HG02981 (cell line): Measurements from ENCODE around the gene SAP30BP.

Experiments
- ATAC-seq: cut with Tn5 transposase; IDR thresholded peaks from one replicate; pipeline ENCODE4 v1.9.1; 2021; ENCODE audit warnings: mild to moderate bottlenecking, moderate library complexity; ENCODE audit not compliant: unreplicated experiment

Gene SAP30BP

GRCh38 chr17:75646638-75646992 is 20.5 kb upstream of the SAP30BP start:
- no peak for ATAC-seq

DNA sequence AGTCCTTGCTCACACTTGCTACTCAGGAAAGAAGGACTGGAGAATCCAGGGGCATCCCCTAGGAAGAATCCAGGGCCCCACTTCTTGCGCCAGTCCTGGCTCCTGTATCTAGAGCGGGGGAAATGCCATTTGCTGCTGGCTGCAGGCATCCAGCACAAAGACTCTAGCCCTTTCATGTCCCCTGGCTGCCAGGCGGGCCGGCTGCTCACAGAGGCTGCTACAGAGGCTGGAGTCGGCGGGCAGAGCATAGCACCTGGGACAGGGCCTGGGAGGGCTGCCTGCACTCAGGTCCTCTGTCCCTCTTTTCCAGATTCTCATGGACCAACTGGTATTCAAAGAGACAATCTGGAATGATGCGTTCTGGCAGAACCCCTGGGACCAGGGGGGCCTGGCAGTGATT is 20.1 kb upstream of the SAP30BP start:
- ATAC-seq, result no peak

- no peak for ATAC-seq
Observed at GRCh38 chr17:75647921-75648320, 19.2 kb upstream of the SAP30BP start.

GRCh38 chr17:75649687-75650086 is 17.5 kb upstream of the SAP30BP start:
- ATAC-seq, result no peak

DNA sequence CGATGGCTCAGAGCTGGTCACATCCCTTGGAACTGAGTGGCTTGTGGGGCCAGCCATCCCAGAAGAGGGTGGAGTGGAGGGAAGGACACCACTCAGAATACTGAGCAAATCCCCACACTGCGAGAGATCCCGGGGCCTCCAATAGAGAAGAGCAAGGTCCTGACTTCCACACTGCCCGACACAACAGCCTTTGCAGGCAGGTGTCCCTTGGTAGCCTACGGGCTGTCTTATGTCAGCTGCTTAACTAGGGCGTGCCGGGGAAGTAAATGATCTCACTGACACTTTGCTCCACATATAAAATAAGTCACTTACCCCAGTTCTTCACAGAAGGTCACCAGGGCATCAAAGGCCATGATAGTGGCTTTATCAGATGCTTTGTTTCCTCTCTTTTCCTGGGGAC is 16.3 kb upstream of the SAP30BP start:
- ATAC-seq, result no peak

- no peak for ATAC-seq
Observed at GRCh38 chr17:75652341-75652740, 14.8 kb upstream of the SAP30BP start.

- ATAC-seq, result no peak
Observed at GRCh38 chr17:75652934-75653549, 14.1 kb upstream of the SAP30BP start.

DNA sequence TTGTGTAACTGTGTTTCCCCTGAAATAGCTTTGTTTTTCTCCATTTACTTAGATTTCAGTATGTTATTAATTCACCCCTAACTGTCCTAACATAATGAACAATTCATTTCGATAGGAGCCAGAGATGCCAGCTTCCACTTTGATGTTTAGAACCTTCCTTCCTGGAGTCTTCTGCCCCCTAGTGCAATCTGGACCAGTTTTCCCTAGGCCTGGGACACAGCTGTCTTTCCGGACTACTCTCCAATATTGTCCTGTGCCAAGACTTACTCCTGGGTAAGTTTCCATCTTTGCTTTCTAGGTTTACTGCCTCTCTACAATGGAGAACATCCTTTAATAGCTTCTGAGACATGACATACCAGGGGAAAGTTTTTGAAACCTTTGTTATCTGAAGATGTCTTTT is 13.0 kb upstream of the SAP30BP start:
- no peak for ATAC-seq

DNA sequence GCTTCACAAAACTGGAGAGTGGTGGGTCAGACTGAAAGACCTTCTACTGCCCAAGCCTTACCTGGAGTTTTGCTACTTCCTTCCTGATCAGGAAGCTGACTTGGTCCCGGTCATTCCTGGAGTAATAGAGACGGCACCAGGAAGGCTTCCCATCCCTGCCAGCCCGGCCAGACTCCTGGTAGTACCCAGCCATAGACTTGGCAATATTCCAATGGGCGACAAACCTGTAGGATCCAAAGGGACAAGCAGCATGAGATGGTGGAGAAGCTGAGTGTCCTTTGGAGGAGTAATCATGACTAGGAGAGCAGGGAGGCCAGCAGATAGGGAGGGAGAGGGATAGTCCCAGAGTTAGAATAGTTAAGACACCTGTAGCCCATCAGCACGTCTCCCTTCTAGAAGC is 8.9 kb upstream of the SAP30BP start:
- no peak for ATAC-seq

- ATAC-seq, result no peak
Observed at GRCh38 chr17:75661531-75661930, 5.6 kb upstream of the SAP30BP start.

DNA sequence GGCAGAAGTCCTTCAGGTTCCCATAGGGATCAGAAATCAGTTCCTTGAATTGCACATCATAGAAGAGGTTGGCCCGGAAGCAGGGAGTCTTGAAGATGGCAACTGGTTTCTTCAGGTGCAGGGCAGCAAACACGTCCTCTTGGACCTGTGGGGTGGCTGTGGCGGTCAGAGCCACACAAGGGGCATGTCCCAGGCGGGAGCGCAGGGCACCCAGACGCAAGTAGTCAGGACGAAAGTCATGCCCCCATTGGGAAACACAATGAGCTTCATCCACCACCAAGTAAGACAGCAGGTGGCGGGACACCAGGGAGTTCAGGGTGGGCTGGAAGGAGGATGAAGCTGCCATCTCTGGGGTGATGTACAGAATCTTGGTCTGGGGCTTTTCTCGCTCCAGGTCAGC is 4.6 kb upstream of the SAP30BP start:
- no peak for ATAC-seq

DNA sequence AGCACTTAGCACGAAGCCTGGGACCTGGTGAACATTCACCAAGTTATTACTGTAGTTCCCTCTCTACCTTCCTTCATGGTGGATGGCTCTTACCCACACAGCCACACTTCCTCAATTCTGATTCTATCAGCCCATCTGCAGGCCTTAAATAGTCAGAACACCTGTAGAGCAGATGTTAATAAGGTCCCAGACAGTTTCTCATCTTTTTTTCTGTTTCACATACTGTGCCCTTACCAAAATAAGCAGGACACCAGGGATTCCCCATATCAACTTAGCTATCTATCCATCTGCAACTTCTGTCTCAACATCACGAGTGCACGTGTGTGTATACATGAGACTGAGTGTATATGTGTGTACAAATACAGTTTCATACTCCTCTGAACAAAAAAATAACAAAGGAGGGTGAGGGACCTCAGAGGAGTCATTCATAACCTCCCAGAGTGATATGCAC is 3.0 kb upstream of the SAP30BP start:
- ATAC-seq, result peak; percentile 66

DNA sequence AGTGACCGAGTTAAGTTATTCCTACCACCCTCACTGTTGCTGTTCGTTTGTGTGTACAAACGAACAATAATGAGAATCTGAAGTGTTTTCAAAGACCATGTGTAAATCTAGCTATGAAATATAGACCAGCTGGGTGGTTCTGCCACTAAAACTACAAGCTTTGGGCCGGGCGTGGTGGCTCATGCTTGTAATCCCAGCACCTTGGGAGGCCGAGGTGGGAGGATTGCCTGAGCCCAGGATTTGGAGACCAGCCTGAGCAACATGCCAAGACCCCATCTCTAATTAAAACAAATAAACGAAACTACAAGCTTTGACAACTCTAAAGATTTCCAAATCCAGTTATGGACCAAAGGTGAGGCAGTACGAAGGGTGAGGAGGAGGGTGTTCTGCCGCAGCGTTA is 1.2 kb upstream of the SAP30BP start:
- ATAC-seq, result no peak

DNA sequence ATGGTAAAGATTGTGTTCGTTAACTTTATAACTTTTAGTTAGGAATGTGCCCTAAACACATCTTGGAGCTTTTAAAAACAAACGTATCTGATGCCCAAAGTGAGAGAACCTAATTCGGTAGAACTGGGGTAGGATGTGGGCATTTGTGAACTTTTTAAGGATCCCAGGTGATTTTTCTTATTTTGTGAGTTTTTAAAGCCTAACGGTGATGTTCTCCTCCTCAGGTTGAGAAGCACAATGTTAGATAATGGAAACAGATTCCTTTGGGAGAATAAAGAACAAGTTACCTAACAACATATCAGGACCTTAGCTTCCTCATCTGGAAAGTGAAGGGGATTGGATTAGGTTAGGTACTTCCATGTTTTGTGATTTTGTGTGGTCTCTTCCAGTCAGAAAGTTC is 687 bp downstream of the SAP30BP start:
- no peak for ATAC-seq

DNA sequence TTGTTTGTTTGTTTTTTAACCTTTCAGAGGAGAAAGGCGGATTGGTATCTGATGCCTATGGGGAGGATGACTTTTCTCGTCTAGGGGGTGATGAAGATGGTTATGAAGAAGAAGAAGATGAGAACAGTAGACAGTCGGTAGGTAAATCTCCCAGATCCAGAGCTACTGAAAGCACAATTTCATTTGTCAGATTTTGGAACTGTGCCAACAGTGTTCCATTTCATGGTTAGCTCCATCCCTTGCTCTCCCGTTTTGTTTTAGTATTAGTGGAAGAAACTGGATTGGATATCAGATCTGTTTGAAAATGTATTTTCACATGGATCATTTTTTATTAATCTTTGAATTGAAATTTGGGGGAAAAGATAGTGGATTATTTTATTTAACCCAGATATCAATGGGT is 1.4 kb downstream of the SAP30BP start:
- no peak for ATAC-seq

GRCh38 chr17:75670868-75671267 is 3.7 kb downstream of the SAP30BP start:
- no peak for ATAC-seq

DNA sequence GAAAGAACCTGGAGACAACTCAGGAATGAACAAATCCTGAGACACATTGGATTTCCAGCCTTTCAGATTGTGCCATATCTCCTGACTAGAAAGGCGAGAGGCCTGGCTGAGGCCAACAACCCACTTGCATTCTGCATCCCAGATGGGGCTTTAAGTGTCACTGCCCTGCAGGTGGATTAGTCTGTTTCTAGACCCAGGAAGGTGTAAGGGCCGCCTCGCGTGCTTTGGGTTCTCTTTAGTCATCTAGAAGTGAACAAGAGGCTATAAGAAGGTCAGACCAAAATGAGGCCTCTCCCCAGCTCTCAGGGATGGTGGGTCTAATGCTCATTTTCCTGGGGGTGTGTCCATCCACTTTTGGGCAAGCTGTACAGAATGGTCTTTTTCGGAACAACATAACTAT is 4.9 kb downstream of the SAP30BP start:
- ATAC-seq, result no peak

DNA sequence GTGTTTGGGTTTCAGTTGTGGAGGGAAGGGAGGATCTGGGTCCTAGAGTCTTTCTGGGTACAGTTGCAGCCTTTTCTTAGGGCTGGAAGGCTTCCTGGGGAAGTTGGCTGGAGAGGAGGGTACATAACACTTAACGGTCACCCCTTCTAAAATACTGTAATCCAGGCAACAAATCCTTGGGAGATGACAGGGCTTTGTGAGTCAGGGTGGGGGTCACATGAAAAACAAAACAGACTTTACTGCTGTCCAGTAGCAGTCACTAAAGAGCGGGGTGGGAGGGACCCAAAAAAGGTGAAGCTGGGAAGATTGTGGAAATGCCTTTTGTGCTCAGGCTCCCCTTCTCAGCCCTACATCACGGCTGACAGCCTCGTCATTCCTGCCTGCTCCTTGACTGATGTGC is 6.3 kb downstream of the SAP30BP start:
- no peak for ATAC-seq

DNA sequence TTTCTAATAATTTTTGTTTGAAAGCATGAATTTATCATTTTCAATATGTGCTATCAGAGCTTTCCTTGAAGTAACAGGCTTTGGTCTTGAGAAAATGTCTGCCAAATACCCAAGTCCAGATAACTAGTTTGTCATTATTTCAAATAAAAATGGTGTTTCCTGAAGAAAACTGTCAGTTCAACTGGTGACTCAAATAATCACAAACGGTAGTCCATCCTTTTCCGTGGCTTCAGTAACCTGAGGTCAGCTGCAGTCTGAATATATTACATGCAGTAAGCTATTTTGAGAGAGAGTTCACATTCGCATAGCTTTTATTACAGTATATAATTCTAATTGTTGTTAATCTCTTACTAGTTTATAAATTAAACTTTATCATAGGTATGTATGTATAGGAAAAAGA is 9.3 kb downstream of the SAP30BP start:
- ATAC-seq, result no peak

- no peak for ATAC-seq
Observed at GRCh38 chr17:75679706-75680211, 12.6 kb downstream of the SAP30BP start.

- ATAC-seq, result no peak
Observed at GRCh38 chr17:75680431-75680830, 13.3 kb downstream of the SAP30BP start.

DNA sequence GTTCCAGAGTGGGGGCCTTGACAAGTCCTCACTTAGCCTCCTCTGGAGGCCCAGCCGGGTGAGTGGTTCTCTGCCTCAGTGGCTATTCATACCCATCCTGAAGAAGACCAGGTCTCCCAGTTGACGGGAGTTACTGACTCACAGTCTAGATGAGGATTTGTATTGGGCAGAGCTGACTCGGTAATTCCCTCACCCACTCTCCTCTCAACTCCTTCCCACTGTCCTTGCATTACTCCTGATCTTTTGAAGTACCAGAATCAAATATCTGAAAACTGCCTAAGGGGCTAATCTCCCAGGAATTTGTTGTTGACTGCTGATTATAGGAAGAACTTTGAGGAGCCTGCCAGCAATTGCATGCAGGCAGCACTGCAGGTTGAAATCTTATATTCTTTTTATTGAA is 14.2 kb downstream of the SAP30BP start:
- ATAC-seq, result no peak

DNA sequence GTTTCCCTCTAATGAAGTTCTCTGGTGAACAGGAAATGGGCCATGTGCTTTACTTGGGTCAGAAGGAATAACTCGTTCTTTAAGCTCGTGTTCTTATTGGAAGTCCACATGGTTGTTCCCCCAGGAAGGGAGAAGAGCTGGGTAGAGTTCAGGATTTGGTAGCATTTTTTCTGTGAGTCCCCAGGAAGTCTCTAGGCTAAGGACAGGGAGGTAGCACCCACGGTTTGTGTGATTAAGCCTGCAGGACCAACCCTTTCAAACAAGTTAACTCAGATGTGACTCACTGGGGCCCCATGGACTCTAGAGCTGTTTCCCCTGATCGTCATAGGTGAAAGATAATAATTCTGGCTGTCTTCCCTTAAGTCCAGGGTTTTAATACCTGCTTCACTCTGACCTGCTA is 16.4 kb downstream of the SAP30BP start:
- no peak for ATAC-seq
